Suppressor macrophage (primary cell): ENCODE results near the gene USP16.

Experiments used
- DNase-seq, 4 experiments: peaks; one replicate each; pipeline ENCODE4 v3.0.0-alpha.2; 2020 to 2022

Gene USP16

GRCh38 chr21:29033871-29034270 is 9.4 kb downstream of the USP16 start:
- no peak for DNase-seq

GRCh38 chr21:29034678-29035077 is 10.2 kb downstream of the USP16 start:
- DNase-seq = no peak

- no peak for DNase-seq
Measured at GRCh38 chr21:29052224-29052623, 27.8 kb downstream of the USP16 start.

DNA sequence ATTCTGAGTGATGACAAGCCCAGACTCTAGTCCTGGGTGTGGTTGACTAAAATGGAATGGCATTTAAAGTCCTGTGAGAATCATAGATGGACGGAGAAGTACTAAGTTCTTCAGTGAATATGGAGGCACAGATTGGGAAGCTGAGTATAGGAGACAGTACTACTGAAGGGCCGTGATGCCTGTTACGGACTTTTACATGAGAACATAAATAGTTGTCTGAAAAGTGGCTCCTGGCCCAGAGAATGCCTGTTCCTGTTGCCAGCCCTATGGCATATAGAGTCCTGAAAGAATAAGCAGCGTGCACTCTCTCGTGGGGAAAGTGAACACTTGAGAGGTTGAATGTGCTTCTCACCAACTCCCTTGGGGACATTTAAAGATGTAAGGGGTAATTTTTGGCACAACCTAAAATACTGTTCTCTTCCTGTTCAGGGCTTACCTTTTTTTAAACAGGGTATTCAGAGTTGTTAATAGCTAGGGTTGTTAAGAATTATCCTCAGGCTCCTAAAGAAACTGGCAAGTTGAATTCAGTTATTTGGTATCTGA is 28.6 kb downstream of the USP16 start:
- no peak for DNase-seq

GRCh38 chr21:29053656-29054055 is 29.2 kb downstream of the USP16 start:
- DNase-seq = no peak

- DNase-seq = no peak
Measured at GRCh38 chr21:29055080-29055479, 30.6 kb downstream of the USP16 start.

- DNase-seq = no peak
Measured at GRCh38 chr21:29056005-29056404, 31.5 kb downstream of the USP16 start.

- no peak for DNase-seq
Measured at GRCh38 chr21:29056538-29057050, 32.1 kb downstream of the USP16 start.

DNA sequence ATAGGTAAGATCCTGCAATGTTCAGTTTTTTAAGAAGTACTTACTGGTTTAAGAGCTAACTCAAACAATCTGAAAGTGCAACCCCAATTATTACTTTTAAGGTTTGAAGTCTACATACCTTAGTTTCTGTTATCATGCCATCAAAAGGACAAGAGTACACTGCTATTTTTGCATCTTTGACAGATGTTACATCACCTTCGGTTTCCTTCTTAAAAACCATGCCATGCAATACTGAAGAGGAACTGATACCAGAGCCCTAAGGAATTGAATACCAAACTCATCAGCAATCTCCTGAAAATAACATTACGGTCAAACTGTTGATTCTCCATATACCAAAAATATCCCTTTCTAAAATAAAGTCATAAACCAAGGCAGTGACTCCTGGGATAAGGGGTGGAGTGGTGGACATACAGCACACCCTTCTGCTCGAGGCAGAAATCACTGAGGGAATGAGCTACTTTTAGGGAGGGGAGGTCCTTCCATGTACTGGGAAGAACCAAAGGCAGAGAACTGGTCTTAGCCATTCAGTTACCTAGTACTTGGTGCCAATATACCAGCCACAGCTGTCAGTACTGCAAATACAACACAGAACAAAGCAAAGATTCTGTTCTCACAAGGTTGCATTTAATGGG is 40.5 kb downstream of the USP16 start:
- DNase-seq = peak in 3 of 4 experiments; percentile 21 to 73 (median 69)

GRCh38 chr21:29072873-29073221 is 48.4 kb downstream of the USP16 start:
- DNase-seq = peak; percentile 53 to 69 (median 66)

DNA sequence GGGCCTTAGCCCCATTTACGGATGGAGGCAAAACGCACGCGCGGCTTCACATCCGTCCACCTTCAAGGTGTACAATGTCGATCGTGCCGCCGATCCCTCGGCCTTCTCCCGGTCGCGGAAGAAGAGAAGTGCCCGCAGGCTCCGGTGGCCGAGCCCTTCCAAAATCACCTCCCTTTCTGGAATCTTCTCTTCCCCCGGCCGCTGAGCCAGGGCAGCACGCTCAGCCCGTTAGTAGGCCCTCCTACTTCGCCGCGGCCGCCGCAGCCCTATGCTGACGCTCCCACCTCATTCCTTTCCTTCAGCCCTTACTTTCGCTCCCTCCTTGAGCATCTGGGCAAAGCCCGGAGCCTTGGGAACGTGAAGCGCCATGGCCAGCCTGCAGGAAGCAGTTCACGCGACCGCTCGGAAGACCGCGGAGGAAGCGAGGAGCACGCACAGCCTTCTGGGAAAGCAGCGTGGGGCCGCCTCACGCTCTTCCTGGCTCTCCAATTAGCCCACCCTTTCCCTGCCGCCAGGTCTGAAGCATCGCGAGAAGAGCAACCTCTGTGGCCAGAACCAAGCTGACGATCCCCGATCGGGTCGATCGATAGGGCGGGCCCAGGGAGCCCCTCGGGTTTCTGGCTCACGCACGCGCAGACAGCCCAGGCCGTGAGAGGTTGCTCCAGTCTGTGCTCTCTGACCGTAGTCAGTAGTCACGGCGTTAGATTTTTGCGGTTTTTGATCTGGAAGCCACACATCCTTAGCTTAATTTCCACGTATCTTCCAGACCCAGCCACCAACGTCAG is 48.9 kb downstream of the USP16 start, which contains the start of gene CCT8:
Gene CCT8, minus strand, starts transcription at position 427 of the 785 bp plus-strand sequence. Its CDS starts 58 bp downstream, at position 369.
- DNase-seq = peak; percentile 99 to 100 (median 100)

DNA sequence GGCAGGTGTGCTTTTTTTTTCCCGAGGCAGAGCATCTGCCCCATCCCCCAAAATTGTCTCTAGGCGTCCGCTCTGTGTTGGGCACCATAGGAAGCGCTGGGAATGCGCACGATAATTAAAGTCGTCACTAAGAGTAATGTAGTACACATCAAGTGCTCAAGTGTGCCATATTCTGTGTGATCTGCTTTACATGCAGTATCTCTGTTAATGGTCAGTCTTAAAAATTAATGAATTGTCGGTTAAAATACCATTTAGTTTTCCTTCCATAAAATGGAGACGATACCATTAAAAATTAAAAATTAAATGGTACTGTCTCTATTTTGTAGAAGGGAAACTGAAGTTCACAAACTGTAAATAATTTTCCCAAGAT is 49.5 kb downstream of the USP16 start:
- no peak for DNase-seq

DNA sequence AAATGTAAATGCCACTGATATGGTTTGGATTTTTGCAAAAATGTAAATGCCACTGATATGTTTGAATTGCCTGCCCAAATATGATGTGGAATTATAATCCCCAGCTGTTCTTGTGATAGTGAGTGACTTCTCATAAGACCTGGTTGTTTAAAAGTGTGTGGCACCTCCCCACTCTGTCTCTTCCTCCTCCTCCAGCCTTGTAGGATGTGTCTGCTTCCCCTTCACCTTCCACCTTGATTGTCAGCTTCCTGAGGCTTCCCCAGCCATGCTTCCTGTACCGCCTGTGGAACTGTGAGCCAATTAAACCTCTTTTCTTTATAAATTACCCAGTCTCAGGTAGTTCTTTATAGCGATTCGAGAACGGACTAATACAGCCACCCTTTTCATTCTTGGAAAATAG is 50.3 kb downstream of the USP16 start:
- no peak for DNase-seq

GRCh38 chr21:29075706-29076466 is 51.4 kb downstream of the USP16 start:
- no peak for DNase-seq

- peak in 3 of 4 experiments; percentile 47 to 67 (median 53) for DNase-seq
Measured at GRCh38 chr21:29076731-29077640, 52.5 kb downstream of the USP16 start.

- peak in 2 of 4 experiments; percentile 36 to 41 for DNase-seq
Measured at GRCh38 chr21:29077651-29078090, 53.2 kb downstream of the USP16 start.

- peak; percentile 80 to 95 (median 86) for DNase-seq
Measured at GRCh38 chr21:29078869-29079767, 54.6 kb downstream of the USP16 start.

DNA sequence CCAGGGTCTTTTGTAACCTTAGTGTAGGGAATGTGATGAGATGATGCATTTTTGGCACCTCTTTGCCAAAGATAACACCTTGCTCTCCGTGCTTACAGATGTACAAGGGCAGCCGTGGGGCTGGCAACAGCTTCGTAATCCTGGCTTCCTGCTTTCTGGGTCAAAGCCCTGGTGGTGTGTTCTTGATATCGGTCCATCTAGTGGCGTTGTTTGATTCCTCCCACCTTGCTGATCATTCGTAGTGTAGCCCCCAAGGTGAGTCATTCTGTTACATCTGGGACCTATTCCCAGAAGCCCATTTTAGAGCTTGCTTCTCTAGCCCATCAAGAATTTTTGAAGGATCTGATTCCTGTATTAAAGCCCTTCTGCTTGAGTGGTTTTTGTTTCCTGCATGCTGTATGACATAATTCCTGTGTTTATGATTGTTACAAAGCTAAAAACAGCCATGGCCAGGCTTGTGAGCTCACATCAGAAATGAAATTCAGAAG is 56.0 kb downstream of the USP16 start:
- DNase-seq = peak; percentile 45 to 63 (median 56)

DNA sequence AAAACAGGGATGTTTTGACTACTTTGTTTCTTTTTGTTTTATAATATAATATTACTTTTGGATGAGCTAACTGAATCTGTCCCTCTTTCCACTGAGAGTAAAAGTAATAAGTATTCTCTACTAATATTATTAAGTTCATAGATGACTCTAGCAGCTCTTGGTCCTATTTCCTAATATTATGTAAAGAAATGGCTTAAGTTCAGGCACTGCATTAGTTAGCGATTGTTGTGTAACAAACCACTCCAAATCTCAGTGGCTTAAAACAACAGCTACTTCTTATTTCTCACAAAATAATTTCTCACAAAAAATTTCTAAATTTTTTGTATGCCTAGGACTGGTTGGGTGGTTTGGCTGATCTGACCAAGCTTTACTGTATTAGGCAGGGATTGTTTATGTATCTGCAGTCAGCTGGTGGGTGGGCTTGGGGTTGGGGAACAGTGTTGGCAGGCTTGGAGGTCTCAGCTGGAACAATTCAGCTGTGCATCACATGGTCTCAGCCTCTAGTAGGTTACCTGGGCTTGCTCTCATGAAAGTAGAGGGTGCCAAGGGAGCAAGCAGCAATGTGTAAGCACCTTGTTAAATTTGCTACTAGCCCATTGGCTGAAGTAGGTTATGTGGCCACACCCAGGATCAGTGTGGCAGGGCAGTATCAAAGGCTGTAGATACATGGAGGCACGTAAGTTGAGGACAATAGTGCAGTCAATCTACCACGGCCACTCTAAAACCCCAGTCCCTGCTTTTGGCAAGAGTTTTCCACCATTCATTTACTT is 57.8 kb downstream of the USP16 start:
- peak in 2 of 4 experiments; percentile 32 to 42 for DNase-seq

GRCh38 chr21:29083306-29083705 is 58.8 kb downstream of the USP16 start:
- no peak for DNase-seq
